Ishikawa (cell line): ENCODE data around the gene CADM1.

Experiments
- EGR1 ChIP-seq: IDR thresholded peaks from 2 replicates; pipeline ENCODE4 v1.6.1; 2012
- EP300 ChIP-seq: IDR thresholded peaks from 2 replicates; pipeline ENCODE4 v1.6.1; 2012; ENCODE audit warnings: borderline replicate concordance
- FOXM1 ChIP-seq: IDR thresholded peaks from 2 replicates; pipeline ENCODE4 v1.6.1; 2012; ENCODE audit warnings: low read depth, borderline replicate concordance
- RAD21 ChIP-seq: IDR thresholded peaks from 2 replicates; pipeline ENCODE4 v1.6.1; 2012; ENCODE audit warnings: low read depth
- TAF1 ChIP-seq: IDR thresholded peaks from 2 replicates; pipeline ENCODE4 v1.6.1; 2012; ENCODE audit warnings: low read depth, mild to moderate bottlenecking
- USF1 ChIP-seq: IDR thresholded peaks from 2 replicates; pipeline ENCODE4 v1.6.1; 2012
- YY1 ChIP-seq: IDR thresholded peaks from 2 replicates; pipeline ENCODE4 v1.6.1; 2012; ENCODE audit warnings: low read depth
- ZBTB7A ChIP-seq: IDR thresholded peaks from 2 replicates; pipeline ENCODE4 v1.6.1; 2012; ENCODE audit warnings: low read depth
- TF ChIP-seq, protein P1 (sequence below): IDR thresholded peaks from 2 replicates; pipeline ENCODE4 v1.6.1; 2012

DNA sequence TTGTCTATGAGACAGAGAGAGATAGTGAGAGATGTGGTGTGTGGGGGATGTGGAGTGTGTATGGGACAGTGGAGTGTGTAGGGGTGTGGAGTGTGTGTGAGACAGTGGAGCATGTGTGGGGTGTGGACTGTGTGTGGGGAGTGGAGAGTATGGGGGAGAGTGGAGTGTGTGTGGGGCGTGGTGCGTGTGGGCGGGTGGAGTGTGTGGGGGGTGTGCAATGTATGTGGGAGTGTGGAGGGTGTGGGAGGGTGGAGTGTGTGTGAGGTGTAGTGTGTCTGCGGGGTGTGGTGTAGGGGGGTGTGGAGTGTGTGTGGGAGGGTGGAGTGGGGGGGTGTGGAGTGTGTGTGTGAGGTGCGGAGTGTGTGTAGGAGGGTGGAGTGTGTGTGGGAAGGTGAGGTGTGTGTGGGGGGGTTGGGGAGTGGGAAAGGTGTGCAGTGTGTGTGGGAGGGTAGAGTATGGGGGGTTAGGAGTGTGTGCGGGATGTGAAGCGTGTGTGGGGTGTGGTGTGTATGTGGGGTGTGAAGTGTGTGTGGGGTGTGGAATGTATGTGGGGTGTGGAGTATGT is 356.9 kb downstream of the CADM1 start:
- TF ChIP-seq EGR1 = no peak
- TF ChIP-seq USF1 = no peak
- no peak for TF ChIP-seq YY1
- TF ChIP-seq EP300 = no peak
- TF ChIP-seq, protein P1, sequence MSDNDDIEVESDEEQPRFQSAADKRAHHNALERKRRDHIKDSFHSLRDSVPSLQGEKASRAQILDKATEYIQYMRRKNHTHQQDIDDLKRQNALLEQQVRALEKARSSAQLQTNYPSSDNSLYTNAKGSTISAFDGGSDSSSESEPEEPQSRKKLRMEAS = no peak
- no peak for TF ChIP-seq FOXM1
- TF ChIP-seq RAD21 = no peak
- TF ChIP-seq TAF1 = no peak
- no peak for TF ChIP-seq ZBTB7A
